ENCODE data around the gene ZNF362.

DNA sequence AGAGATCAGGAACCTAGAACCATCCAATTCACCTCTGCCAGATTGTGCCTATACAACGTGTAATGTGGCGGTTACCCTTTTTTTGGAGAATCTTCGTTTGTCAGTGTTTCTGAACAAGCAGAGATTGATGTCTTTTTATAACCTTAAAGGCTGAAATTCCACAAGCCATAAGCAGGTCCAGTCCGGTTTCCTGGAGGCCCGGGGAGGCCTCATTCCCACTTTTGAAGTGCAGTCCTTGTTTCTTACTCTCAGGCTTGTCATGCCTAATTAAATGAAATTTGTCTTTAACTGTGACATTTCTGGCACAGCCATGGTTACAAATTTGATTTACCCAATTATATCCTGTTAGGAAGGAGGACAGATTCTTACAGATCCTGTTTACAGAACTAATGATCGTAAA is 27.8 kb downstream of the ZNF362 start:
- TF ChIP-seq, protein P1, sequence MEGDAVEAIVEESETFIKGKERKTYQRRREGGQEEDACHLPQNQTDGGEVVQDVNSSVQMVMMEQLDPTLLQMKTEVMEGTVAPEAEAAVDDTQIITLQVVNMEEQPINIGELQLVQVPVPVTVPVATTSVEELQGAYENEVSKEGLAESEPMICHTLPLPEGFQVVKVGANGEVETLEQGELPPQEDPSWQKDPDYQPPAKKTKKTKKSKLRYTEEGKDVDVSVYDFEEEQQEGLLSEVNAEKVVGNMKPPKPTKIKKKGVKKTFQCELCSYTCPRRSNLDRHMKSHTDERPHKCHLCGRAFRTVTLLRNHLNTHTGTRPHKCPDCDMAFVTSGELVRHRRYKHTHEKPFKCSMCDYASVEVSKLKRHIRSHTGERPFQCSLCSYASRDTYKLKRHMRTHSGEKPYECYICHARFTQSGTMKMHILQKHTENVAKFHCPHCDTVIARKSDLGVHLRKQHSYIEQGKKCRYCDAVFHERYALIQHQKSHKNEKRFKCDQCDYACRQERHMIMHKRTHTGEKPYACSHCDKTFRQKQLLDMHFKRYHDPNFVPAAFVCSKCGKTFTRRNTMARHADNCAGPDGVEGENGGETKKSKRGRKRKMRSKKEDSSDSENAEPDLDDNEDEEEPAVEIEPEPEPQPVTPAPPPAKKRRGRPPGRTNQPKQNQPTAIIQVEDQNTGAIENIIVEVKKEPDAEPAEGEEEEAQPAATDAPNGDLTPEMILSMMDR (IDR thresholded peaks at IDR 0.05): no peak
- no peak for TF ChIP-seq POLR2A (IDR thresholded peaks at IDR 0.05)

Measured in adrenal gland (tissue), 5 donors.